ENCODE data around the gene C4BPA.

DNA sequence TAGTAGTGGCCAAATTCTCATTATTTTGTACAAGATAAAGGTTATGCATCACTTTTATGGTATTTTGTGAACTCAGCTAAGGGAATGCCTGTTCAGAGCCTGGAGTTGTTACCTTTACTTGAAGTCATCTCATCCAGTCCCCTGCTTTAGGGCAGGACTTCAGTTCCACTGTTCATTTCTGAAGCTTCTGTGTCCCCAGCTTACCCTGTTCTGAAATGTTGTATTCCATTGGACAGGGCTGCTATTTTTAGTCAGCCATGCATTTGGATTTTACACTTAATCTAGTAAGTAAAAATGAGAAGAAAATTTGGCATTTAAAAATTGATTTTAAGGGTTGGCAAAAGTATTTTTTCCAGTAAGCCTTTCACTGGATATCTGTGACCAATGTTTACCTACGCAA is 27.0 kb upstream of the C4BPA start:
- TF ChIP-seq, protein P1, sequence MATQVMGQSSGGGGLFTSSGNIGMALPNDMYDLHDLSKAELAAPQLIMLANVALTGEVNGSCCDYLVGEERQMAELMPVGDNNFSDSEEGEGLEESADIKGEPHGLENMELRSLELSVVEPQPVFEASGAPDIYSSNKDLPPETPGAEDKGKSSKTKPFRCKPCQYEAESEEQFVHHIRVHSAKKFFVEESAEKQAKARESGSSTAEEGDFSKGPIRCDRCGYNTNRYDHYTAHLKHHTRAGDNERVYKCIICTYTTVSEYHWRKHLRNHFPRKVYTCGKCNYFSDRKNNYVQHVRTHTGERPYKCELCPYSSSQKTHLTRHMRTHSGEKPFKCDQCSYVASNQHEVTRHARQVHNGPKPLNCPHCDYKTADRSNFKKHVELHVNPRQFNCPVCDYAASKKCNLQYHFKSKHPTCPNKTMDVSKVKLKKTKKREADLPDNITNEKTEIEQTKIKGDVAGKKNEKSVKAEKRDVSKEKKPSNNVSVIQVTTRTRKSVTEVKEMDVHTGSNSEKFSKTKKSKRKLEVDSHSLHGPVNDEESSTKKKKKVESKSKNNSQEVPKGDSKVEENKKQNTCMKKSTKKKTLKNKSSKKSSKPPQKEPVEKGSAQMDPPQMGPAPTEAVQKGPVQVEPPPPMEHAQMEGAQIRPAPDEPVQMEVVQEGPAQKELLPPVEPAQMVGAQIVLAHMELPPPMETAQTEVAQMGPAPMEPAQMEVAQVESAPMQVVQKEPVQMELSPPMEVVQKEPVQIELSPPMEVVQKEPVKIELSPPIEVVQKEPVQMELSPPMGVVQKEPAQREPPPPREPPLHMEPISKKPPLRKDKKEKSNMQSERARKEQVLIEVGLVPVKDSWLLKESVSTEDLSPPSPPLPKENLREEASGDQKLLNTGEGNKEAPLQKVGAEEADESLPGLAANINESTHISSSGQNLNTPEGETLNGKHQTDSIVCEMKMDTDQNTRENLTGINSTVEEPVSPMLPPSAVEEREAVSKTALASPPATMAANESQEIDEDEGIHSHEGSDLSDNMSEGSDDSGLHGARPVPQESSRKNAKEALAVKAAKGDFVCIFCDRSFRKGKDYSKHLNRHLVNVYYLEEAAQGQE (IDR thresholded peaks at IDR 0.05; ENCODE audit: low read depth) = no peak
- TF ChIP-seq FOXM1 (IDR thresholded peaks at IDR 0.05; ENCODE audit: borderline replicate concordance, low read depth) = no peak
- no peak for TF ChIP-seq EP300 (IDR thresholded peaks at IDR 0.05; ENCODE audit: borderline replicate concordance)
- no peak for TF ChIP-seq RAD21 (IDR thresholded peaks at IDR 0.05; ENCODE audit: low read depth)
- no peak for TF ChIP-seq TAF1 (IDR thresholded peaks at IDR 0.05; ENCODE audit: low read depth)
- TF ChIP-seq, protein P2, sequence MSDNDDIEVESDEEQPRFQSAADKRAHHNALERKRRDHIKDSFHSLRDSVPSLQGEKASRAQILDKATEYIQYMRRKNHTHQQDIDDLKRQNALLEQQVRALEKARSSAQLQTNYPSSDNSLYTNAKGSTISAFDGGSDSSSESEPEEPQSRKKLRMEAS (IDR thresholded peaks at IDR 0.05) = no peak
- TF ChIP-seq TEAD4 (IDR thresholded peaks at IDR 0.05) = no peak
- TF ChIP-seq EGR1 (IDR thresholded peaks at IDR 0.05) = no peak
- TF ChIP-seq, protein P3, sequence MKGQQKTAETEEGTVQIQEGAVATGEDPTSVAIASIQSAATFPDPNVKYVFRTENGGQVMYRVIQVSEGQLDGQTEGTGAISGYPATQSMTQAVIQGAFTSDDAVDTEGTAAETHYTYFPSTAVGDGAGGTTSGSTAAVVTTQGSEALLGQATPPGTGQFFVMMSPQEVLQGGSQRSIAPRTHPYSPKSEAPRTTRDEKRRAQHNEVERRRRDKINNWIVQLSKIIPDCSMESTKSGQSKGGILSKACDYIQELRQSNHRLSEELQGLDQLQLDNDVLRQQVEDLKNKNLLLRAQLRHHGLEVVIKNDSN (IDR thresholded peaks at IDR 0.05) = no peak
- no peak for TF ChIP-seq CEBPB (IDR thresholded peaks at IDR 0.05)
- no peak for TF ChIP-seq YY1 (IDR thresholded peaks at IDR 0.05; ENCODE audit: low read depth)
- TF ChIP-seq TCF12 (IDR thresholded peaks at IDR 0.05; ENCODE audit: low read depth) = no peak
- TF ChIP-seq CREB1 (IDR thresholded peaks at IDR 0.05; ENCODE audit: low read depth) = no peak
- no peak for TF ChIP-seq NFIC (IDR thresholded peaks at IDR 0.05)

All from Ishikawa (cell line).